AG09309 (cell line): ENCODE measurements around the gene MAML2.

ENCODE experiments used
- DNase-seq: peaks from one replicate; pipeline ENCODE4 v3.0.0-alpha.2; 2010; ENCODE audit warnings: low read depth
- H3K4me3 ChIP-seq: 2 replicates; pipeline ENCODE4 v1.5.1; 2011; ENCODE audit warnings: mild to moderate bottlenecking, low read depth, low read length, moderate library complexity; ENCODE audit not compliant: control insufficient read depth
- TF ChIP-seq, protein P1 (sequence below): IDR thresholded peaks from 2 replicates; pipeline ENCODE4 v1.5.1; 2011; ENCODE audit warnings: mild to moderate bottlenecking, low read depth, low read length, inconsistent platforms; ENCODE audit not compliant: insufficient read depth, control insufficient read depth; ENCODE audit errors: missing control alignments

Gene MAML2

DNA sequence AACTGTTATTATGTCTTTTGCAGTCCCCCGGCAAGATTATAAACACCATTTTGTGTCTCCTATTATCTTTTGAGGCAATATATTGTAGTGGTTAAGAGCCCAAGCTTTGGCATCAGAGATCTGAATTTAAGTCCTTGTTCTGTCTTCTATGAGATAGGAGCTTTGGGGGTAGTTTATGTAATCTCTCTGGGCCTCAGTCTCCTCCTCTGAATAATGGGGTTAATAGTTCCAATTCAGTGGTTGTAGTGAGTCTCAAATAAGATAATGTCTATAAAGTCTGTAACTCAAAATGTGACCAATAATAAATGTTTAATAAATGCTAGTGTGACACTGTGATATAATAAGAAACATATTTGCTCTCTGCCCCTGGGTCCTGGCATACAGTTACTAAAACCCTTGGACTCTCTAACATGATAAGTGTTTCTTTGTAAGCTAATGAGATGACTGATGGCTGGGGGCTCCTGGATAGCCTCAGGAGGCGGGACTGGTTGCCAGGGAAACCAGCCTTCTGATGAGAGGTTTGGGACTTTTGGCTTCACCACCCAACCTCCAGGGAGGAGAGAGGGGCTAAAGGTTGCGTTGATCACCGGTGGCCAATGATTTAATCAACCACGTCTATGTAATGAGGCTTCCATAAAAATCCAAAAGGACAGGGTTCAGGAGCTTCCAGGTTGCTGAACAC is 235.7 kb downstream of the MAML2 start:
- DNase-seq: no peak
- TF ChIP-seq, protein P1, sequence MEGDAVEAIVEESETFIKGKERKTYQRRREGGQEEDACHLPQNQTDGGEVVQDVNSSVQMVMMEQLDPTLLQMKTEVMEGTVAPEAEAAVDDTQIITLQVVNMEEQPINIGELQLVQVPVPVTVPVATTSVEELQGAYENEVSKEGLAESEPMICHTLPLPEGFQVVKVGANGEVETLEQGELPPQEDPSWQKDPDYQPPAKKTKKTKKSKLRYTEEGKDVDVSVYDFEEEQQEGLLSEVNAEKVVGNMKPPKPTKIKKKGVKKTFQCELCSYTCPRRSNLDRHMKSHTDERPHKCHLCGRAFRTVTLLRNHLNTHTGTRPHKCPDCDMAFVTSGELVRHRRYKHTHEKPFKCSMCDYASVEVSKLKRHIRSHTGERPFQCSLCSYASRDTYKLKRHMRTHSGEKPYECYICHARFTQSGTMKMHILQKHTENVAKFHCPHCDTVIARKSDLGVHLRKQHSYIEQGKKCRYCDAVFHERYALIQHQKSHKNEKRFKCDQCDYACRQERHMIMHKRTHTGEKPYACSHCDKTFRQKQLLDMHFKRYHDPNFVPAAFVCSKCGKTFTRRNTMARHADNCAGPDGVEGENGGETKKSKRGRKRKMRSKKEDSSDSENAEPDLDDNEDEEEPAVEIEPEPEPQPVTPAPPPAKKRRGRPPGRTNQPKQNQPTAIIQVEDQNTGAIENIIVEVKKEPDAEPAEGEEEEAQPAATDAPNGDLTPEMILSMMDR: no peak
- no peak overlapping the region for H3K4me3 ChIP-seq

DNA sequence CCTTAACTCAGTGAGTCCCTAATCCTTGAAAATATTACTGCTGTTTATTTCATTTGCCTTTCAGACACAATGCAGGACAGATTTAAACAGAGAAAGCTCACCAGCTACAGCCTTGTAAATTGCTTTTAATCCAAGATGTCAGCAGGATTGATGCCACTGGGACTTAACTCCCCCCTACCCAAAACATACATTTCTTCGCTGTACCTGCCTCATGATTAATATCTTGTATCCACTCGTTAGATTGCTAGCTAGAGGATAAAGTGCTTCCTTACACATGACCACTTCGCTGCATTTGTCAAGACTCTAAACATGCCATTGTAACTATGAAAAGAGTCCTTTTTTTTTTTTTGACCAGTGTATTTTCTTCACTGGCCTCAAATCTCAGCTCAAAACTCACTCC is 236.3 kb downstream of the MAML2 start:
- TF ChIP-seq, protein P1: no peak
- no peak overlapping the region for H3K4me3 ChIP-seq

DNA sequence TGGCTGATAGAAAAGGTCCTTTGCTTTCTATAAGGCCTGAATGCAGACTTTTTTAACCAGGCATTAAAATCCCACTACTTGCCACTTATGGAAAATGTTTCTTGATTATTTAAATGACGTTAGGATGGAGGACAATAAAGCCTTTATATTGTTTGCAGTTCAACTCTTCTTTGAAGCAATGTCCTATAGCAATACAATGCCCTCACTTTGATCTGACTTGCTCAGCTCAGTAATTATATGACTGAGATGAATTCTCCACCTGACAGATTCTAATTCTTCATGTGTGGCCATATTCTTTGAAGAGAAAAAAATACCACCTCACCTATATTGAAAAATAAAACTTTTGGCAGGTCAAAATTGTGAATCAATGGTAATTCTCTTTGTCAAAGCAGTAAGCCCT is 237.1 kb downstream of the MAML2 start:
- no peak overlapping the region for H3K4me3 ChIP-seq
- no peak for DNase-seq

More for the DNA sequence above, 236.3 kb downstream of the MAML2 start:
- no peak for DNase-seq

DNA sequence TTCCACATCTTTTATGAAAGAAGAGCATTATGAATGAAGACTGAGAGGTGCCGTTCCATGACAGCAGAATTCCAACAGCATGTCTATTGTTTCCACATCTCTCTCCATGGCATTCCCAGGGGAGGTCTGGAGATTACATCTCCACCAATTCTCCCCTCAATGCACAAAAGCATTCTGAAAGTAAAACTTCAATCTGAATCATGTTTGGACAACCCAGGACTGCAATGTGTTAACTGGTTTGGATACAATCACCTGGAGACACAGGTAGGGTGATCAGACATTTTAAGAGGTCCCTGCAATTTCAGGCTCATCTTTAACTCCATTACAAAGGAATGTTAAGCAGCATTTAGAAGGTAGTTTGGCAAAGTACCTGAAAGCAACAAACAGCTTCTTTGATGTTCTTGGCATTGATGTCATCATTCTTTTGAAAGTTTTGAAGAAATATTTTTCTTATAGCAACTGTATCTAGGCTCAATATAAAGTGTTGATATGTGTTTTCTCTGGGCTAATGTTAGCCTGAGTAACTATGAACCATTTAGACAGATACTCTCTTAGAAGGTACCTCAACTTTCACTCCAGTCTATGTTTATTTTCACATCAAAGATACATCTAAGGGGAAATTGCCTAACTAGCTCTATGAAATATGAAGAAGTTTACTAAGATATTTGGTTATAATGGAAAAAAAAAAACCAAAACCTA is 237.6 kb downstream of the MAML2 start:
- TF ChIP-seq, protein P1: no peak
- no peak overlapping the region for H3K4me3 ChIP-seq
- DNase-seq: no peak

More for the DNA sequence above, 237.1 kb downstream of the MAML2 start:
- TF ChIP-seq, protein P1: no peak

DNA sequence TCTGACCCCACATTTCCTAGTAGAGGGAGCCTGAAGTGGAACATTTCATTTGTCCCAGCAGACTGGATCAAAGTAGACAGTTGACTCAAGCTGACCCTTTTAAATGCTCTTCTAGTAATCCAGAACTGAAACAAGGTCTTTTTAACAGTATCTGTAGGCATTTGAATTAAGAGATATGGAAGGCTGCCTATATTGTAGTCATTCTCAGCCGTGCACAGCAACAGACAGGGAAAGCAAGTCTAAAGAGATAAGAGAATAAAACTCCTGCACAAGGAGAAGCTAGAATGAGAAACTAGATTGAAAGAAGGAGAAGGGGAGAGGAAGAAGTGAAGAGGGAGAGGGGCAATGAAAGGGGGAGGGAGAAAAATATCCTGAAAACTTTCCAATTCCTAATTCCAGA is 238.5 kb downstream of the MAML2 start:
- TF ChIP-seq, protein P1: no peak
- H3K4me3 ChIP-seq: no peak overlapping the region
- no peak for DNase-seq

DNA sequence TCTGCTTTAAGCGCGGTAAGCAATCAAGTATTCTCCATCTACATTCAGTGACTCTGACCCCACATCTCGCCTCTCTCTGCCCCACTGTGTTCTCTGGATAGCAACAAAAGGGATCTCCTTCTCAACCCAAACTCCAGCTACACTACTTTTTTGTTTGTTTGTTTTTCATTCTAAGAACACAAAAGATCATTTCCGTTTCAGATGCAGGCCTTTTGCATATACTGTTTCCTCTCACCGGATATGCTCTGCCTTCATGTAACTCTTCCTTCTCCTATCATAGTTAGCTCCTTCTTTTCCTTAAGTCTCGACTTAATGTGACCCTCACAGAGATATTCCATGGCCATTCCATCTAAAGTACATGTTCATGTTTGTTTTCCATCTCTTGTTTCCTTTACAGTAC is 239.3 kb downstream of the MAML2 start:
- no peak overlapping the region for H3K4me3 ChIP-seq
- DNase-seq: no peak
- TF ChIP-seq, protein P1: no peak

DNA sequence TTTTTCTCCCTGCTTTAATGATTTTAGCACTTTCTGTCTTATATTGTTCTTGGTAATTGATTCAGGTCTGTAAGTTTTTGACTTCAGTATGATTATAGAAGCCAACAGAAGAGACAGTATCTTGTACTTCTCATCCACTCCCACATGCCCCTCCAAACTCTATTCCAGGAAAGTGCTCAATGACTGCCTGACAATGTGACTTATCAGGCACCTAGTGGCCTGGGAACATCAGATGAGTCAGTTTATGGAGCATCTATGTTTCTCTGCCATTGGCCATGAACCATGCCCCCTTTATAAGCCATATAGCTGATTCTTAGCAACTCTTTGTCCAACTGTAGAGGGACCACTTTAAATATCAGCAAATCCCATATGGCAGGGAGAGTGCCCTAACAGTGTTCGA is 239.9 kb downstream of the MAML2 start:
- DNase-seq: no peak
- TF ChIP-seq, protein P1: no peak
- no peak overlapping the region for H3K4me3 ChIP-seq
